GM21423 (cell line): ENCODE data around the gene SLC22A1.

Source experiments
- ATAC-seq: cut with Tn5 transposase; IDR thresholded peaks from one replicate; pipeline ENCODE4 v1.9.1; 2021; ENCODE audit warnings: mild to moderate bottlenecking, moderate library complexity; ENCODE audit not compliant: unreplicated experiment

Gene SLC22A1

DNA sequence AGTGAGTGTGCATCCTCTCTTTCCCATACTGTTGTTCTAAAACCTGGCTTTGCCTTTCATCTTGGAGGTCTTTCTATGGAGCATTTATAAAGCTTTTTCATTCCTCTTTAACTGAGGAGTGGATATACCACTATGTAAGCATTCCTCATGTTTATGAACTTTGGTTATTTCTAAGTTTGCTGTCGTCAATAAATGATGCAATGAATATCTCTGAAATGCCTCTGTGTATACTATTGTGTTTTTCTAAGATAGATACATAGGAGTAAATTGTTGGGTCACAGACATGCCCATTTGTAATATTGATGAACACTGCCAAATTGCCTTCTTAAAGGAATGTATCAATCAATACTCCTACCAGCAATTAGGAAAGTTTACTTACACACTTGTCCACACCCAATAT lies 83.1 kb downstream of the SLC22A1 start:
- no peak for ATAC-seq

DNA sequence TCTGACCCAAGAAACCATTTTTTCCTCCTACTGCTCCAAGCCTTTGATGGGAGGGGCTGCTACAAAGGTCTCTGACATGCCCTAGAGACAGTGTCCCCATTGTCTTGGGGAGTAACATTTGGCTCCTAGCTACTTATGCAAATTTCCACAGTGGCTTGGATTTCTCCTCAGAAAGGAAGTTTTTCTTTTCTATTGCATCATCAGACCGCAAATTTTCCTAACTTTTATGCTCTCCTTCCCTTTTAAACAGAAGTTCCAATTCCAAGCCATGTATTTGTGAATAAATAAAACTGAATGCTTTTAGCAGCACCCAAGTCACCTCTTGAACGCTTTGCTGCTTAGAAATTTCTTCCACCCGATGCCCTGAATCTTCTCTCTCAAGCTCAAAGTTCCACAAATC lies 86.0 kb downstream of the SLC22A1 start:
- no peak for ATAC-seq
